ENCODE measurements around the gene LUZP2.
A peak's percentile ranks its signal among the peaks of the same experiment; 100 is the strongest.
"Not testable (repeated sequence)": the region's sequence is repeated elsewhere in the genome, so short reads cannot be mapped to it uniquely, and the experiment has no call there.

LUZP2 gene

DNA sequence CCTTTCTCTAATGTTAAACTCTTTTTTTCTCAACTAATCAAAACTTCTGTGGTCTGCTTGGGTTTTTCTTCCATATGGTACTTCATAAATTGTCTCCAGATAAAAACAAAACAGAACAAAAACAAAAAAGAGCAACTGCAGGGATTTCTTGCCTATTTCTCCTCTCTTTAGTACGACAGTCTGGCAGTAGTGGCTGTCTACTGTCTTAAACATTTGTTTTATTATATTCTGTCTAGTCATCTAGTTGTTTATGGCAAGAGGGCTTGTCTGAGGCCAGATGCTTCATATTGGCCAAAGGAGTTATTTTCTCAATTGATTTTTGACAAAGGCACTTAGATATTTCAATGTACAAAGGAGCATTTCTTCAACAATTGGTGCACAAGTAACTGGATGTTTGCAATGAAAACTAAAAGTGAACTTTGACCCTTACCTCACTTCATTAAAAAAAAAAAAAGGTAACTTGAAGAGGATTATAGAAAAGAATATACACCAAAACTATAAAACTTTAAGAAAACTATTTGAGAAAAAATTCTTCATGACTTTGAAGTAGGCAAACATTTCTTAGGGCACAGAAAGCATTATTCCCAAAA, 404.2 kb downstream of the LUZP2 start:
- no peak for DNase-seq (ENCODE audit: low read depth)

GRCh38 chr11:24903555-24903954, 406.7 kb downstream of the LUZP2 start:
- DNase-seq (ENCODE audit: low read depth), result no peak

DNA sequence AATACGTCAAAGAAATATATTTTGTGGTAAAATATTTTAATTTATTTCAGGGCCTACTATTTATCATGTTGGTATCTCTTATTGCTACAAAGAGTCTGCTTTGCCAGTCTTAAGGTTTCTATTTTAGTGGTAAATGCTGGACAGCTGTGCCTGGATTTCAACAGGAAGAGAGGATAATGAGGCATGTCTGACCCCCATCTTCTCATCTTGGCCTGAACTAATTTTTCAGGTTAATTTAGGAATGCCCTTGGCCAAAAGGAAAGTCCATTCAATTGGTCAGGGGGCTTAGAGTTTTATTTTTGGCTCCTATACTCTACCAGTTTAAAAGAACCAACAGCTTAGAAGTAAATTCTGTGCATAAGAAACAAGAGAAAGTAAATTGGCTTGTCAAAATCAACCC, 428.2 kb downstream of the LUZP2 start:
- no peak for DNase-seq (ENCODE audit: low read depth)

DNA sequence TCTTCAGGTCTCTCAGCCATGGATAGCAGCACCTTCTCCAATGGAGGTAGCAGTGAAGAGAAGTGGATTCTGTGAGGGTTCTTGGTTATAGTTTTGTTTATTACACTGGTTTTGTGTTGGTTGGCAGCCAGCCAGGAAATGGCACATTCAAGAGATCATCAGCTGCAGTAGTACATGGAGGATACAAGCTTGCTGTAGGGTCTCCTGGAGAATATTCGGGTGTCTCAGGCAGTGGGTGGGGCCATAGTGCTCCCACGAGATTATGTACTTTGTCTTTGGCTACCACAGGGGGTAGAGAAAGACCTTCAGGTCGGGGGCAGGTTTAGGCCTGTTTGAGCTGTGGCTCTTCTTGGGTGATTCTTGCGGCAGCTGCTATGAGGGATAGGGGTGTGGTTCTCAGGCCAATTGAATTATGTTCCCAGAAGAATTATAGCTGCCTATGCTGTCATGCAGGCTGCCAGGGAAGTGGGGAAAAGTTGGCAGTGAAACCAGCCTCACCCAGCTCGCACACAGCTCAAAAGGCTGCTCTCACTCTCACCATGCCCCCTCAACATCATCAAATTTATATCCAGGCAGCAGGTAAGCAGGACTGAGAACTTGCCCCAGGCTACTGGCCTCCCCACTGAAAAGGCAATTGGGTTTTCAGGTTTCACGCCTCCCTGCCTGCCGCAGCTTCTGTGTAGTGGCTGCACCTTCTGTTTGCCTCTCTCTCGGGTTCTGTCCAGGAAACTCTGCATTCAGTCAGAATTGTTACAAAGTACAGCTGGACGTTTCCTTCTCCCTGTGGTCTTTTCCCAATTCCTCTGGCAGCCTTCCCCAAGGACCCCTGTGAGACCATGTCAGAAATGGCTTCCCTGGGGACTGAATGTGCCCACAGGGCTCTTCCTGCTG, 435.5 kb downstream of the LUZP2 start:
- DNase-seq (ENCODE audit: low read depth), result no peak

GRCh38 chr11:24934733-24935439, 438.0 kb downstream of the LUZP2 start:
- peak; percentile 36 for DNase-seq (ENCODE audit: low read depth)

GRCh38 chr11:24944891-24945290, 448.0 kb downstream of the LUZP2 start:
- no peak for DNase-seq (ENCODE audit: low read depth)

GRCh38 chr11:24949406-24949805, 452.6 kb downstream of the LUZP2 start:
- no peak for DNase-seq (ENCODE audit: low read depth)

DNA sequence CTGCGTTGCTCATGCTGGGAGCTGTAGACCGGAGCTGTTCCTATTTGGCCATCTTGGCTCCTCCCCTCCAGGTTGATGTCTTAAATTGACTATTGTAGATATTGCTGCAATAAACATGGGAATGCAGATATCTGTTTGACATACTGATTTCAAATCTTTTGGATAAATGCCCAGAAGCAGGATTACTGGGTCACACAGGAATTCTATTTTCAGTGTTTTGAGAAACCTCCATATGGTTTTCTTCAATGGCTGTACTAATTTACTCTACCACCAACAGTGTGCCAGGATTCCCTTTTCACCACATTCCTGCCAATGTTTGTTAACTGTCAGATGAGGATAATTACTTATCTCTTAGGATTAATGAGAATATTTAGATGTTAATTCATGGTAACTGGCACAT, 467.0 kb downstream of the LUZP2 start:
- no peak for DNase-seq (ENCODE audit: low read depth)

DNA sequence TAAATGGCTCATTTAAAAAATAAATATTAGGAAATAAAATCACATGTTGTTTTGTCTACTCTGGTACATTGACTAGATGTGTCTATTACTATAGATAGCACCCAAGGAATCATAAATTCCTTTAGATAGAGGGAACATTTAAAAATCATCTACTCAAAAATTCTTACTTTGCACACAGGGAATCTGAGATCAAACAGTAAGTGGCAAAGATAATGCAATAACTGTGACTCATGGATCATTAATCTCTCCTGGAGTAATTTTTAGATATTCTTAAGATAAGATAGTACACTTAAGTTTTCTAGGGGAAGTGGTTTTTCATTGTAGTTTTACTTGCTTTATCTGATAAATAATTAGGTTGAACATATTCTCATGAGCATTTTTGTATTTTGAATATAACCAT, 468.9 kb downstream of the LUZP2 start:
- no peak for DNase-seq (ENCODE audit: low read depth)

DNA sequence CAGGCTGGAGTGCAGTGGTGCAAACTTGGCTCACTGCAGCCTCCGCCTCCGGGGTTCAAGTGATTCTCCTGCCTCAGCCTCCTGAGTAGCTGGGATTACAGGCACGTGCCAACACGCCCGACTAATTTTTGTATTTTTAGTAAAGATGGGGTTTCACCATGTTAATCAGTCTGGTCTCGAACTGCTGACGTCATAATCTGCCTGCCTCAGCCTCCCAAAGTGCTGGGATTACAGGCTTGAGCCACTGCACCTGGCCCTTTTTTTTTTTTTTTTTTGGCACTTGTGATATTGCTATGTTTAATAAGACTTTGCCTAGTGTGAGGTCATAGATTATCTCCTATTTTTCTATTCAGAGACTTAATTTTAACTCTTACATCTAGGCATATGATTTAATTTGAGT, 497.1 kb downstream of the LUZP2 start:
- not testable (repeated sequence) for DNase-seq (ENCODE audit: low read depth)

DNA sequence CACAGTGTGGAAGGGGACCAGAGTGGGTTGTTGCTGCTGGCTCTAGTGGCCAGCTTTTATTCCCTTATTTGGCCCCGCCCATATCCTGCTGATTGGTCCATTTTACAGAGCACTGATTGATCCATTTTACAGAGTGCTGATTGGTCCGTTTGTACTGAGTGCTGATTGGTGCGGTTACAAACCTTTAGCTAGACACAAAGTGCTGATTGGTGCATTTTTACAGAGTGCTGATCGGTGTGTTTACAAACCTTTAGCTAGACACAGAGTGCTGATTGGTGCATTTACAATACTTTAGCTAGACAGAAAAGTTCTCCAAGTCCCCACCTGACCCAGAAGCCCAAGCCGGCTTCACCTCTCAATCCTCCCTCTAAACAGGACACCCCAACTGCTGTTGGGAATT, 503.1 kb downstream of the LUZP2 start:
- not testable (repeated sequence) for DNase-seq (ENCODE audit: low read depth)

DNA sequence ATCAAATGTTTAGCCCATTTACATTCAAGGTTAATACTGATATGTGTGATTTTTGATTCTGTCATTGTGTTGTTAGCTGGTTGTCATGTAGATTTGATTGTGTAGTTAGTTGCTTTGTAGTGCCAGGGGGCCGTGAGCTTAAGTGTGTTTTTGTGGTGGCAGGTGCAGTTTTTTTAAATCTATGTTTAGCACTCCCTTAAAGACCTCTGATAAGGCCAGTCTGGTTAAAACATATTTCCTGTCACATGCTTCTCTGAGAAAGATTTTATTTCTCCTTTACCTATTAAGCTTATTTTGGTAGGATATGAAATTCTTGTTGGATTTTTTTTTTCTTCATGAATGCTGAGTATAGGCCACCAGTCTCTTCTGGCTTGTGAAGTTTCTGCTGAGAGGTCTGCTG, 540.6 kb downstream of the LUZP2 start:
- DNase-seq (ENCODE audit: low read depth), result no peak

- no peak for DNase-seq (ENCODE audit: low read depth)
These were observed 541.3 kb downstream of the LUZP2 start for GRCh38 chr11:25038131-25038530.

GRCh38 chr11:25039165-25039564, 542.3 kb downstream of the LUZP2 start:
- no peak for DNase-seq (ENCODE audit: low read depth)

DNA sequence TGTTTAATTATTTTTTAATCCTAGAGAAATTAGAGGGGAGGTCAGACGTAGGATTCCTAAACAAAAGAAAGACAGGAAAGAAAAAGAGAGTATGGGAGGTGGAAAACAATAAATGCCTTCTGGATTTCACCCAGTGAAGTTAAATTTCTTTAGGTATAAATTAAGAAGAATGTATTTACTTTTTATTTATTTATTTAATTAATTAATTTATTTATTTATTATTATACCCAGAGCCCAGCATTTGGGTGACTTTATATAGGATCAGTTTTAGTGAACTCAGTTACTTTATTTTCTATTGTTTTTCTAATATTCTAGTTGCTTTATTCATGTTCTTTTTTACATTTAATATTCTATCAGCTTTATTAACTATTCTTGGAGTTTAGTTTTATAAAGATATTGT, 551.8 kb downstream of the LUZP2 start:
- no peak for DNase-seq (ENCODE audit: low read depth)

- no peak for DNase-seq (ENCODE audit: low read depth)
These were observed 556.0 kb downstream of the LUZP2 start for GRCh38 chr11:25052844-25053243.

GRCh38 chr11:25057861-25058260, 561.0 kb downstream of the LUZP2 start:
- no peak for DNase-seq (ENCODE audit: low read depth)

- DNase-seq (ENCODE audit: low read depth), result no peak
These were observed 568.9 kb downstream of the LUZP2 start for GRCh38 chr11:25065746-25066145.

- DNase-seq (ENCODE audit: low read depth), result no peak
These were observed 569.9 kb downstream of the LUZP2 start for GRCh38 chr11:25066706-25067105.

DNA sequence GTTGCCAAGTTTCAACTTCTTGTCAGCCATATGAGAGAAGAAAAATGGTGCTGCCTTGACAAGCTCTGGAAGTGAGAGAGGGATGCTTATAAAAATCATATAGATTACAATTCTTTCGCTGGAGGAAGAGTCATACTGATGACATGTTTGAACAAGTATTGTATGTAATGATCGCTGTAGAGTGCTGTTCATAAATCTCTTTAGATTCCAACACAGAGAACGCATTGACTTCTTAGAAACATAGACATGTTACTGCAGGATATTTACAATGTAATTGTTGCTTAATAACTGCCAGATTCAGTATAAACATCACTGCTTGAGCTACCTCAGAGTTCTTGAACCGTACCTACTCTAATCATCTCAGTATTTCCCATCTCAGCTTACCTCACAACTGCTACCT, 571.6 kb downstream of the LUZP2 start:
- no peak for DNase-seq (ENCODE audit: low read depth)

DNA sequence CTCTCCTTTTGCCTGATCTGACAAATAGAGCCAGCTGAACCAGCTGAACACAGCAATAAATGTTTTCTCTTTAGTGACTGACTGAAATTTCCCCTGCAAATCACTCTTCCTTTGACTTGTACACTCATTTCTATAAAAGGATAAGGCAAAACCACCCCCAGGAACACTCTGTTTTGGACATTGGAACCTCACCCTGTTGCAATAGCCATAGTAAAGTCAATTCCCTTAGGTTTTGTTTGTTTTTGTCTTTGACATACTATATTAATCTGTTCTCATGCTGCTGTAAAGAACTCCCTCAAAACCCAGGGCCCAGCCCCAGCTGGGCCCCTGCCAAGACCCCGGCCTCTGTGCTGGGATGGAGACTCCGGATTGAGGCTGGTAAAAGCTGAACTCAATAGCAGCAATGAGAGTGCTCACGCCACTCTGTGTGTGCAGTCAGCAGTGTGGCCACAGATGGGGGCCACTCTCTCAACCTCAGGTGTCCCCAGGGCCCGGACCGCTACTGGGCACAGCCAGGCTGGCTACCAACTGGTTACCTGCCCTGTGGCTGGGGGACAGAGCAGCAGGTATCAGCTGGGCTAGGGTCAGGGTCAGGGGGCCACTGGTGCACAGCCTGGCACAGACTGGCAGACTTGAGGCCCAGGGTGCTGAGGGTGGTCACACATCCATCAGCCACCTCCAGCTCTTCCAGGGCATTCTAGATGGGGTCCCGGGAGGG, 597.4 kb downstream of the LUZP2 start:
- DNase-seq (ENCODE audit: low read depth), result no peak

DNA sequence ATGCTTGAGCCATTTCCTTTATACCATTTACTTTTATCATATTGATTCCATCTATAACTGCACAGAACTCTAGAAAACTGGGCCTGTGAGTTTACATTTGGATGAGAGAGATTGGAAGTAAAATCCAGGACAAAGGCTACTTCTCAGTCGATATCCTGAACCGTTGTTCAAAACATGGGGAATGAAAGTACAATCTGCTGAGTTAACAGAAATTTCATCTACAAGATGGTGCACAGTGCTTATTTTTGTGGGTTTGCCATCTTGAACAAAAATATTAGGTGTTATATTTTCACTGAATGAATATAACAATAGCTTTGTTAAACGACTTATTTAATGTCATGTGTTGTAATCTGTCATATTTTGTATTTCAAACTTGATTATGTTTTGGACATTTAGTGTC, 622.6 kb downstream of the LUZP2 start:
- no peak for DNase-seq (ENCODE audit: low read depth)
